Activated B cell treated with CpG ODN at 0.5 μM for 24 hours (primary cell): Measurements from ENCODE around the gene APH1B. TPM values are rescaled to one million over a fixed set of nuclear protein-coding genes. Genes with fewer than 3 reads are reported as not detected.
"Not testable (repeated sequence)": the region's sequence is repeated elsewhere in the genome, so short reads cannot be mapped to it uniquely, and the experiment has no call there.

Experiments used
- ATAC-seq: fragments of 200-7000 bp; cut with Tn5 transposase; one replicate; pipeline ENCODE4 v1.10.0; 2021; ENCODE audit warnings: low read depth, mild to moderate bottlenecking, moderate library complexity
- CTCF ChIA-PET: fragments of 350-600 bp; sonication (Branson Sonifier 250); formaldehyde crosslinking; loops from one replicate; lab custom pipeline; 2021; ENCODE audit warnings: antibody characterized with exemption; lab: Charles Lee
- POLR2A ChIA-PET: fragments of 350-600 bp; sonication (Branson Sonifier 250); formaldehyde crosslinking; loops from one replicate; lab custom pipeline; 2021; ENCODE audit warnings: antibody characterized with exemption; lab: Charles Lee
- DNase-seq: peaks from one replicate; pipeline ENCODE4 v3.0.0; 2022
- H3K27ac Mint-ChIP-seq: one replicate; pipeline ENCODE4 v1.8.0; 2020; ENCODE audit warnings: mixed read lengths
- H3K27me3 Mint-ChIP-seq: one replicate; pipeline ENCODE4 v1.8.0; 2021; ENCODE audit warnings: mixed read lengths
- H3K36me3 Mint-ChIP-seq: one replicate; pipeline ENCODE4 v1.8.0; 2021; ENCODE audit warnings: low read depth, mixed read lengths
- H3K4me1 Mint-ChIP-seq: one replicate; pipeline ENCODE4 v1.8.0; 2021; ENCODE audit warnings: mixed read lengths
- H3K4me3 Mint-ChIP-seq: one replicate; pipeline ENCODE4 v1.8.0; 2020; ENCODE audit warnings: mild to moderate bottlenecking, mixed read lengths
- H3K9me3 Mint-ChIP-seq: one replicate; pipeline ENCODE4 v1.8.0; 2020; ENCODE audit warnings: mixed read lengths
- intact Hi-C: fragments of 100-400 bp; cut with micrococcal nuclease; formaldehyde crosslinking; loops from one replicate; pipeline ENCODE4 v1.15.1; 2024
- total RNA-seq: library from RNA; stranded (reverse); gene quantifications from 2 replicates; pipeline ENCODE4 v1.2.3, GENCODE V29; 2022
- TF ChIP-seq, protein P1 (sequence below): fragments of 200-600 bp; IDR thresholded peaks from one replicate; pipeline ENCODE4 v1.8.0; 2022; ENCODE audit warnings: antibody characterized with exemption, mild to moderate bottlenecking

The APH1B gene
- total RNA-seq, 1 donor from 2014 or later, result 22.1 TPM

DNA sequence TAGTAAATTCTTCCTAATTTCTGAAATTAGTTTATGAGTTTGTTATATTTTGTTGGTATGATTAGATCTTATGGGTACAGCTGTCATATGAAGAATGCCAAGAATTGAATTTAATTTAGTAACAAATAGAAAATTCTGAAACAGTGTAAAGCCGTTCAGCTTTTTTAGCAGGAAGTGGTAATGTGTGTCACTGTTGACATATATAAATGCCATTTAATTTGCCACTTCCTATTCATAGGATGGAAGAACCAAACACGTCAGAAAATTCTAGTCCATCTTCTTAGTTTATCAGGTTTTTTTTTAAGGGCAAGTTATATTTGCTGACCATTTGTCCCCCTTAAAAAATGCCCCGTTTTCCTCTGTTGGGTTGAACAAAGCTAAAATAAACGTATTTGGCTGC lies 45.0 kb upstream of the APH1B start:
- CTCF ChIA-PET, result interaction anchor here (0.6 to 1.7 kb wide), 5 partner anchors 12 to 185 kb away, joined by 3 to 10 read pairs (median 3); no protein-coding TSS in a partner anchor
- no peaks in the 10 kb centered on the region for H3K9me3 Mint-ChIP-seq

DNA sequence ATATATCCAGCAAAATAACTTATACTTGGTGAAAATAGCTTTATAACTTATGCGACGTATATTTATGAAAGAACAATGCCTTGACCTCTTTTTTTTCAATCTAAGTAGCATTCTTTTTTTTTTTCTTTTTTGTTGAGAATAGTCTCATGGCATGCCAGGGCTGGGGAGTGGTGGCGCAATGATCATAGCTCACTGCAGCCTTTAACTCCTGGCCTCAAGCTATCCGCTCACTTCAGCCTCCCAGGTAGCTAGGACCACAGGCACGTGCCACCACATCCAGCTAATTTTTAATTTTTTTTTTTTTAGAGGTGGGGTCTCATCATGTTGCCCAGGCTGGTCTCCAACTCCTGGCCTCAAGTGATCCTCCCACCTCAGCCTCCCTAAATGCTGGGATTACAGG lies 44.5 kb upstream of the APH1B start:
- CTCF ChIA-PET, result interaction anchor here (0.7 to 1.7 kb wide), 4 partner anchors 12 to 184 kb away, joined by 3 to 10 read pairs (median 4); no protein-coding TSS in a partner anchor
- TF ChIP-seq, protein P1, sequence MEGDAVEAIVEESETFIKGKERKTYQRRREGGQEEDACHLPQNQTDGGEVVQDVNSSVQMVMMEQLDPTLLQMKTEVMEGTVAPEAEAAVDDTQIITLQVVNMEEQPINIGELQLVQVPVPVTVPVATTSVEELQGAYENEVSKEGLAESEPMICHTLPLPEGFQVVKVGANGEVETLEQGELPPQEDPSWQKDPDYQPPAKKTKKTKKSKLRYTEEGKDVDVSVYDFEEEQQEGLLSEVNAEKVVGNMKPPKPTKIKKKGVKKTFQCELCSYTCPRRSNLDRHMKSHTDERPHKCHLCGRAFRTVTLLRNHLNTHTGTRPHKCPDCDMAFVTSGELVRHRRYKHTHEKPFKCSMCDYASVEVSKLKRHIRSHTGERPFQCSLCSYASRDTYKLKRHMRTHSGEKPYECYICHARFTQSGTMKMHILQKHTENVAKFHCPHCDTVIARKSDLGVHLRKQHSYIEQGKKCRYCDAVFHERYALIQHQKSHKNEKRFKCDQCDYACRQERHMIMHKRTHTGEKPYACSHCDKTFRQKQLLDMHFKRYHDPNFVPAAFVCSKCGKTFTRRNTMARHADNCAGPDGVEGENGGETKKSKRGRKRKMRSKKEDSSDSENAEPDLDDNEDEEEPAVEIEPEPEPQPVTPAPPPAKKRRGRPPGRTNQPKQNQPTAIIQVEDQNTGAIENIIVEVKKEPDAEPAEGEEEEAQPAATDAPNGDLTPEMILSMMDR, result no peak
- H3K9me3 Mint-ChIP-seq, result no peaks in the 10 kb centered on the region
- POLR2A ChIA-PET, result interaction anchor here (0.6 to 3.9 kb wide), 5 partner anchors 39 to 100 kb away, joined by 3 to 14 read pairs (median 5); partner anchors contain the start of genes APH1B and RPS27L
- H3K4me3 Mint-ChIP-seq, result no peak overlapping the region
- no peak overlapping the region for H3K27ac Mint-ChIP-seq
- DNase-seq, result no peak
- intact Hi-C loops, result loop anchor here (2.0 to 5.0 kb wide), 2 partner anchors 20 to 41 kb away; no protein-coding TSS in a partner anchor
- no peak for ATAC-seq
- peaks cover 64% of the 10 kb centered on the region for H3K4me1 Mint-ChIP-seq
- H3K27me3 Mint-ChIP-seq, result no peaks in the 10 kb centered on the region
- peaks cover 34% of the 10 kb centered on the region for H3K36me3 Mint-ChIP-seq

More for the DNA sequence above, 45.0 kb upstream of the APH1B start:
- Mint-ChIP-seq H3K4me3 (peak overlapping the region; percentile 28), H3K27ac (peak overlapping the region; percentile 62), H3K36me3 (peaks cover 36% of the 10 kb centered on the region), H3K4me1 (peaks cover 61% of the 10 kb centered on the region), H3K27me3 (no peaks in the 10 kb centered on the region)
- TF ChIP-seq, protein P1, result no peak
- no peak for ATAC-seq
- POLR2A ChIA-PET, result interaction anchor here (0.6 to 3.9 kb wide), 5 partner anchors 36 to 100 kb away, joined by 3 to 14 read pairs (median 3); partner anchors contain the start of genes APH1B and RPS27L
- no peak for DNase-seq
- intact Hi-C loops, result loop anchor here (2.0 to 5.0 kb wide), 2 partner anchors 20 to 40 kb away; no protein-coding TSS in a partner anchor

DNA sequence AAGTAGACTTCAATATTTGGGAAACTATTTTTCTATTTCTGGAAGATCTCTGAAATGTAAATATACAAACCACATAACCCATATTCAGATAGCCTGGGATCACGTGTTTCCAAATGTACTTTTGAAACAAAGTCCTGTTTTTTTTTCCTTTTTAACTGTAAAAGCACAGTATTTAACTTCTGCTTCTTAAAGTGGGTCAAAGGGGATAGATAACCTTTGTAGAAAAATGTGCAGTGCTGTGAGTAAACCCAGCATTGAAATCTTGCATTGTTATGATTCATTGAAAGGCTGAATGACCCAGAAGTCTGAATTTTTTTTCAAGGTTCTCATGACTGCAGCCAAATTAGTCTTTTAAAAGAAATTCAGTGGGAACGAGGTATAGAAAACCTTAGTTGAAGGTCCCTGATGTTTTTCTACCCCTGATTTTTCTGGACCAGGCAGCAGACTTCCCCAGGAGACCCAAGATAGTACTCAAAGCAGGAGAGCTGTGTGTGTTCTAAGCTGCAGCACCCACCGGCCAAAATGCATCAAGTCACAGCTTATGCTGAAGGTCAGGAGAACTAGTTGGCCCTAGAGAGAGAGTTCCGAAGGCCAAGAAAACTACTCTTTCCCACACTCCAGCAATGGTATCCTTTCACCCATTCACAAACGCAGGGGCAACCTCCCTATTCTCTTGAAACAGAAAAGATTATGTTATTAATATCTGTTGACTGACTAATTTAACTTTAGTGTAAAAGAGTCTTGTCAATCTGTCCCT lies 43.6 kb upstream of the APH1B start:
- intact Hi-C loops, result loop anchor here (2.0 to 5.0 kb wide), 2 partner anchors 21 to 42 kb away; no protein-coding TSS in a partner anchor
- ATAC-seq (no peak), DNase-seq (no peak)
- Mint-ChIP-seq H3K4me1 (peaks cover 66% of the 10 kb centered on the region), H3K27me3 (no peaks in the 10 kb centered on the region), H3K27ac (no peak overlapping the region), H3K9me3 (no peaks in the 10 kb centered on the region), H3K4me3 (peak overlapping the region; percentile 56), H3K36me3 (peaks cover 28% of the 10 kb centered on the region)
- POLR2A ChIA-PET, result interaction anchor here (1.3 to 3.9 kb wide), 2 partner anchors 43 to 77 kb away, joined by 3 to 14 read pairs; partner anchors contain the start of genes APH1B and RPS27L
- CTCF ChIA-PET, result interaction anchor here (1.7 kb wide), 1 partner anchor 11 kb away, joined by 10 read pairs; no protein-coding TSS in a partner anchor
- TF ChIP-seq, protein P1, result no peak

DNA sequence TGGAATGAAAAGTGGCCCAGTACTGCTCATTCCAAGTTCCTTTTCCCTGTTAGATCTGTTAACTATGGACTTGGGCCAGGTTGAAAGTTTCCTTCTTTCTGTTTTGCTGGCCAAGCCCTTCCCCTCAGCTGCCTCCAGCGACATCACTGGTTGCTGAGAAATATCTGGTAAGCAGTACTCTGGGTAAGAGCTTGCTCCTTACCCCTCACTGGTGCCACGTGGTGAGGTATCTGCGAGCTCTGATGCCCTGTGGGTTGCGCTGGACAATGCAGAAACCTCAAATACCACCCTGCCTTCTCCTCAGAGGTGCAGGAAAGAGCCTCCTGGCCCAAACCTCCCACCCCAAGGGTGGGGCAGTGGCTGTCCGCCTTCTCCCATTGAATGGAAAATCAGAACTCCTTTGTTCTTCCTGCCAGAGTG lies 42.9 kb upstream of the APH1B start:
- H3K4me1 Mint-ChIP-seq, result peaks cover 68% of the 10 kb centered on the region
- H3K27me3 Mint-ChIP-seq, result no peaks in the 10 kb centered on the region
- no peak for DNase-seq
- no peaks in the 10 kb centered on the region for H3K9me3 Mint-ChIP-seq
- peak overlapping the region; percentile 56 for H3K4me3 Mint-ChIP-seq
- H3K27ac Mint-ChIP-seq, result peak overlapping the region; percentile 59
- intact Hi-C loops, result loop anchor here (5.0 kb wide), 1 partner anchor 42 kb away; no protein-coding TSS in a partner anchor
- ChIA-PET POLR2A (no interaction called here), CTCF (no interaction called here)
- peaks cover 24% of the 10 kb centered on the region for H3K36me3 Mint-ChIP-seq
- ATAC-seq, result no peak
- TF ChIP-seq, protein P1, result no peak

DNA sequence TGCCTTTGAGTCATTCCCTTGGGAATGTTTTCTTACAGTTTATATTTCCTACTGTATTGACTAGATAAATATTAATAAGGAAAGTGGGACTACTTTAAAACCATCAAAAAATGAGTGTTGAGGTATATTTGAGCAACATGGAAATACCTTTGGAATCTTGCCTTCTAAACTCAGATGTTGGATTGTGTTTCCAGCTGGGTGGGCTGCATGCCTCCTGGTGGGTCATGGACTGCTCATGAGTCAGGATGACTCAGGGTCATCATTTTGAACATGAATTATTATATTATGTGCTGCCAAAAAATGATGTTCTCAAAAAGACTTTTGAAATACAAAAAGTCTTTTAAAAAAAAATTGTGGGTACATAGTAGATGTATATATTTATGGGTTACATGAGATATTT lies 41.1 kb upstream of the APH1B start:
- Mint-ChIP-seq H3K27ac (no peak overlapping the region), H3K9me3 (no peaks in the 10 kb centered on the region), H3K4me3 (no peak overlapping the region), H3K27me3 (no peaks in the 10 kb centered on the region), H3K36me3 (peaks cover 27% of the 10 kb centered on the region), H3K4me1 (peaks cover 66% of the 10 kb centered on the region)
- ChIA-PET POLR2A (no interaction called here), CTCF (no interaction called here)
- DNase-seq, result no peak
- intact Hi-C loops, result no loop called here
- ATAC-seq, result no peak
- TF ChIP-seq, protein P1, result no peak

DNA sequence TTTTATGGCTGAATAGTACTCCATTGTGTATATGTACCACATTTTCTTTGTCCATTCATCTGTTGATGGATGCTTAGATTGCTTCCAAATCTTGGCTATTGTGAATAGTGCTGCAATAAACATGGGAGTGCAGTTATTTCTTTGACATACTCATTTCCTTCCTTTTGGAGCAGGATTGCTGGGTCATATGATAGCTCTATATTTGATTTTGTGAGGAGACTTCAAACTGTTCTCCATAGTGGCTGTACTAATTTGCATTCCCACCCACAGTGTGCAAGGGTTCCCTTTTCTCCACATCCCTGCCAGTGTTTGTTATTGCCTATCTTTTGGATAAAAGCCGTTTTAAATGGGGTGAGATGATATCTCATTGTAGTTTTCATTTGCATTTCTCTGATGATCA lies 40.3 kb upstream of the APH1B start:
- H3K9me3 Mint-ChIP-seq, H3K27ac Mint-ChIP-seq, ATAC-seq, intact Hi-C loops, H3K4me3 Mint-ChIP-seq, POLR2A ChIA-PET, DNase-seq, H3K27me3 Mint-ChIP-seq: not testable (repeated sequence)
- peaks cover 59% of the 10 kb centered on the region for H3K4me1 Mint-ChIP-seq
- CTCF ChIA-PET, result interaction anchor here (1.8 kb wide), 1 partner anchor 9 kb away, joined by 4 read pairs; no protein-coding TSS in a partner anchor
- peaks cover 31% of the 10 kb centered on the region for H3K36me3 Mint-ChIP-seq
